Bronchial smooth muscle cell (primary cell): ENCODE data around the gene MESP1. TPM values are rescaled to one million over a fixed set of nuclear protein-coding genes. Genes with fewer than 3 reads are reported as not detected.

Experiments used
- total RNA-seq: library from RNA; depleted of rRNA; stranded (reverse); fragments of >200 nt; gene quantifications from 2 replicates; pipeline ENCODE4 v1.2.1, GENCODE V29; 2014

Gene MESP1
- 0.17 and 0.79 TPM in 2 replicates for total RNA-seq

GRCh38 chr15:89750560-89751542 lies at the start of gene MESP1:
Gene MESP1 (minus strand): TSS chr15:89751249. CDS start chr15:89751231, 18 bp downstream.

DNA sequence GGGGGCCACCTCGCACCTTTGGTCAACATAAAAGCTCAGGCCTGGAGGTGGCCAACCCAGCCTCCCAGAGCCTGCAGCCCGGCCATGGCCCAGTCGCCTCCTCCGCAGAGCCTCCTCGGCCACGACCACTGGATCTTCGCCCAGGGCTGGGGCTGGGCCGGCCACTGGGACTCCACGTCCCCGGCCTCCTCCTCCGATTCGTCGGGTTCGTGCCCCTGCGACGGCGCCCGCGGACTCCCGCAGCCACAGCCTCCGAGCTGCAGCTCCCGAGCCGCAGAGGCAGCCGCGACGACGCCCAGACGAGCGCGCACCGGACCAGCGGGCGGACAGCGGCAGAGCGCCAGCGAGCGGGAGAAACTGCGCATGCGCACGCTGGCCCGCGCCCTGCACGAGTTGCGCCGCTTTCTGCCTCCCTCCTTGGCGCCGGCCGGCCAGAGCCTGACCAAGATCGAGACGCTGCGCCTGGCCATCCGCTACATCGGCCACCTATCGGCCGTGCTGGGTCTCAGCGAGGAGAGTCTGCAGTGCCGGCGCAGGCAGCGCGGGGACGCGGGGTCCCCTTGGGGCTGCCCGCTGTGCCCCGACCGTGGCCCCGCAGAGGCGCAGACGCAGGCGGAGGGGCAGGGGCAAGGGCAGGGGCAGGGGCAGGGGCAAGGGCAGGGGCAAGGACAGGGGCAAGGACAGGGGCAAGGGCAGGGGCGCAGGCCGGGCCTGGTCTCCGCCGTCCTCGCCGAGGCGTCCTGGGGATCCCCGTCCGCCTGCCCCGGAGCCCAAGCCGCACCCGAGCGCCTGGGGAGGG lies 25.4 kb upstream of the MESP1 start, which contains the start of gene MESP2:
MESP2 (plus strand) TSS at position 59 of the 799 bp plus-strand sequence; CDS start at position 85, 26 bp downstream.

Other genes starting within 250 kb of the MESP1 start
- gene TICRR, start 175.8 kb downstream of the MESP1 start, total RNA-seq, result 0.09 and 0.32 TPM in 2 replicates
- 13.4 and 15.1 TPM in 2 replicates for gene KIF7, start 95.8 kb downstream of the MESP1 start, total RNA-seq
- 0.26 TPM in 1 of 2 replicates, not detected in the other for gene PLIN1, start 71.9 kb downstream of the MESP1 start, total RNA-seq
- 8.5 and 10.8 TPM in 2 replicates for gene PEX11A, start 60.5 kb downstream of the MESP1 start, total RNA-seq
- 0.09 and 0.16 TPM in 2 replicates for gene WDR93, start 60.4 kb downstream of the MESP1 start, total RNA-seq
- gene MESP2, start 25.1 kb upstream of the MESP1 start, total RNA-seq, result 0.52 and 1.9 TPM in 2 replicates
- gene ANPEP, start 63.6 kb upstream of the MESP1 start, total RNA-seq, result 30.3 and 62.4 TPM in 2 replicates
- 23.6 and 55.5 TPM in 2 replicates for gene AP3S2, start 142.7 kb upstream of the MESP1 start, total RNA-seq
- gene ARPIN, start 161.7 kb upstream of the MESP1 start, total RNA-seq, result 11.3 and 11.8 TPM in 2 replicates